GM19467 (cell line): Measurements from ENCODE around the gene TP53BP2.
A peak's percentile ranks its signal among the peaks of the same experiment; 100 is the strongest.
"Not testable (repeated sequence)": the region's sequence is repeated elsewhere in the genome, so short reads cannot be mapped to it uniquely, and the experiment has no call there.

Experiments
- ATAC-seq: cut with Tn5 transposase; IDR thresholded peaks from one replicate; pipeline ENCODE4 v1.9.1; 2021; ENCODE audit warnings: mild to moderate bottlenecking, moderate library complexity; ENCODE audit not compliant: unreplicated experiment

The TP53BP2 gene, protein sequence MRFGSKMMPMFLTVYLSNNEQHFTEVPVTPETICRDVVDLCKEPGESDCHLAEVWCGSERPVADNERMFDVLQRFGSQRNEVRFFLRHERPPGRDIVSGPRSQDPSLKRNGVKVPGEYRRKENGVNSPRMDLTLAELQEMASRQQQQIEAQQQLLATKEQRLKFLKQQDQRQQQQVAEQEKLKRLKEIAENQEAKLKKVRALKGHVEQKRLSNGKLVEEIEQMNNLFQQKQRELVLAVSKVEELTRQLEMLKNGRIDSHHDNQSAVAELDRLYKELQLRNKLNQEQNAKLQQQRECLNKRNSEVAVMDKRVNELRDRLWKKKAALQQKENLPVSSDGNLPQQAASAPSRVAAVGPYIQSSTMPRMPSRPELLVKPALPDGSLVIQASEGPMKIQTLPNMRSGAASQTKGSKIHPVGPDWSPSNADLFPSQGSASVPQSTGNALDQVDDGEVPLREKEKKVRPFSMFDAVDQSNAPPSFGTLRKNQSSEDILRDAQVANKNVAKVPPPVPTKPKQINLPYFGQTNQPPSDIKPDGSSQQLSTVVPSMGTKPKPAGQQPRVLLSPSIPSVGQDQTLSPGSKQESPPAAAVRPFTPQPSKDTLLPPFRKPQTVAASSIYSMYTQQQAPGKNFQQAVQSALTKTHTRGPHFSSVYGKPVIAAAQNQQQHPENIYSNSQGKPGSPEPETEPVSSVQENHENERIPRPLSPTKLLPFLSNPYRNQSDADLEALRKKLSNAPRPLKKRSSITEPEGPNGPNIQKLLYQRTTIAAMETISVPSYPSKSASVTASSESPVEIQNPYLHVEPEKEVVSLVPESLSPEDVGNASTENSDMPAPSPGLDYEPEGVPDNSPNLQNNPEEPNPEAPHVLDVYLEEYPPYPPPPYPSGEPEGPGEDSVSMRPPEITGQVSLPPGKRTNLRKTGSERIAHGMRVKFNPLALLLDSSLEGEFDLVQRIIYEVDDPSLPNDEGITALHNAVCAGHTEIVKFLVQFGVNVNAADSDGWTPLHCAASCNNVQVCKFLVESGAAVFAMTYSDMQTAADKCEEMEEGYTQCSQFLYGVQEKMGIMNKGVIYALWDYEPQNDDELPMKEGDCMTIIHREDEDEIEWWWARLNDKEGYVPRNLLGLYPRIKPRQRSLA

DNA sequence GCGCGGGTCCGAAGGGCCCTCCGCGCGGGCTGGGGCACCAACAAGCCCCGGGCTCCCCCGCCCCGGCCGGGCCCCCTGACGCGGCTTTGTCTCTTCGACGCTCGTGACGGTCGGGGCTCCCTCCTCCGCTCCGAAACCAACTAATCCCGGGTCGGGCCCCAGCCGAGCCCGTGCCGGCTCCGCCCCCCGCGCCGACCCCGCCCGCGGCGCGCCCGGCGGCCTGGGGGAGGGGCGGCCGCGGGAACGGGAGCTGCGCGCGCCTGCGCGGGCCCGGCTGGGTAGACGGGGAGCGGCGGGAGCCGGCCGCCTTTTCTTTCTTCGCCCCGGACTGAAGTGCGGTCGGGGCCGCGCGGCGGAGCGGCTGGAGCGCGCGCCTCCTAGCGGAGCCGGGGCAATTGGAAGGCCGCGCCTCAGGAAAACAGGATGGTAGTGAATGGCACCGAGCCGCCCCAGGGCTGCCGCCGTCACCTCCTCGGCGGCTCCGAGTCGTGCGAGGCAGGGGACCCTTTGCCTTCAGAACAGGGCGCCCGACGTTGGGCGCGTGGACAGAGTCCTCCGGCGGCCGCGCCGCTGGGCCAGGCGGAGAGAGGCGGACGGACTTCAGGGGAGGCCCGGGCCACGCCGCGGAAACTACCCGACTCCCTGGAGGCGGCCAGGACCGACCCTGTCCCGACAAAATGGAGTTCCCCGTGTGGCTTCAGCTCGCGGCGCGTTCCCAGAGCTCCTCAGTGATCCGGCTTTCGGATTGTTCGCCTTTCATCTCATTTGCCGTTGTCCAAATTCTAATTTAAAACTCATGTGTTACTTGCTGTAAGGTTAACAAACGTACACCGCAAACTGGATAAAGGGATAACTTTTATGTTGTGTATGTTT lies at the start of gene TP53BP2:
TSS of gene TP53BP2 (minus strand) at position 138 of the 873 bp plus-strand sequence. CDS start 267 bp downstream, outside the sequence.
- ATAC-seq: peak; percentile 73

DNA sequence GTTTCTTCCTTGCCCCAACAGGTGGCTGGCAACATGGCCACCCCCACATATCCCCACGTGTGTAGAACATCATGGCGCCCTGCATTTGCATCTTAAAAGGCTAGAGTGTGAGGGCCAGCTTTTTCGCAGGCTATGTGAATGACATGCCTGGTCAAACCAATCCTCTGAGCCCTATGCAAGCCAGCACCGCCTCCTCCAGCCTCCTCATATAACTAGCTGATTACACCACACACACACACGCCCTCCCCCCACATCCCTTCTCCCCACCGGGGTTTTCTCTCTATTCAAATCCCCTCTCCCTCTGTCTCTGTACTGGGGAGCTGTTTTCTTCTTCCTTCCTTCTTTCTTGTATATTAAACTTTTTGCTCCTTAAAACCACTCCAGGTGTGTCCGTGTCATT lies 44.7 kb upstream of the TP53BP2 start:
- ATAC-seq: not testable (repeated sequence)

DNA sequence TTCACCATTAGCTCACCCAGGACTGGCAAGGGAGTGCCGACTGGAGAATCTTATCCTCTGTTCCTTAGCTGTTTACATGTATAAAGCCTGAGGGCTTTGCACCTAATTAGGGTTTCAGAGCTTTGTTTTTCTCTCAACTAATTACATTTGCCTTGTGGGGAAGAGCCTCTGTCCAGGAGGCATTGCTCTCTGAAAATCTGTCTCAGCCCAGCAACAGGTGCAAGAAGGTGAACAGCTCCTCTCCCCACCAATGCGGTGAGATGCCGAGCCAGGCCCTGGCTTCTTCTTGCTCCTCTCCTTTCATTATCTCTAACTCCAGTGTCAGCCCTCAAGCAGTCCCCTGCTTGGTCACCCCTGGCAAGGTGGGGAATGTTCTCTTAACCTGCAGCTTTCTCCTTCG lies 43.6 kb upstream of the TP53BP2 start:
- ATAC-seq: not testable (repeated sequence)

DNA sequence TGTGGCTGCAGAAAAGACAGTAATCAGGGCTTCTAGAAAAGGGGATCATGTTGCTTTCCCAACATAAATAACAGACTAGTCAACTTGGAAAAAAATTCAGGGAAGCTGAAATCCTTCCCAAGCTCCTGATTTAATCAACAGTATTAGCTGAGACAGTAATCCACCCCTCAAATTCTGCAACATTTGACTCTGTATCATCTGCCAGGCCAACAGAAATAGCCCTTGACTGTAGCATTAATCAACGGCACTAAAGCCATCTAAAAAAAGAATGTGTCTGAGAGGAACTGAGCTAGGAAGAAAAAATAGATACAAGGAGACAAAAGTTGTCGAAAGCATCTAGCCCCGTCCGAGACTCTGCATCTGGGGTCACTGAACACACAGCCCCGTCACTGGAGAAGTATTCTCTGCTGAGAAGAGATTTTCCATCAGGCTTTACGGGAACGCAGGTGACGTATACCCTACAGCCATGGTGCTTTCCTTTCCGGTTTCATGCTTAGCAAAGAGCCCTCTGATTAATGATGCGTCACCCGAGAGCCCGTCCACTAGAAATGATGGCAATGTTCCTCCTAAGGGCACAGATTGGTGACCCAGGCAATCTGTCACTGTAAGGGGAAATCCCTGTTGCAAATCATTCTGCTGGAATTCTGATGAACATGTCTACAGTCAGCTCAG lies 42.1 kb upstream of the TP53BP2 start:
- no peak for ATAC-seq

DNA sequence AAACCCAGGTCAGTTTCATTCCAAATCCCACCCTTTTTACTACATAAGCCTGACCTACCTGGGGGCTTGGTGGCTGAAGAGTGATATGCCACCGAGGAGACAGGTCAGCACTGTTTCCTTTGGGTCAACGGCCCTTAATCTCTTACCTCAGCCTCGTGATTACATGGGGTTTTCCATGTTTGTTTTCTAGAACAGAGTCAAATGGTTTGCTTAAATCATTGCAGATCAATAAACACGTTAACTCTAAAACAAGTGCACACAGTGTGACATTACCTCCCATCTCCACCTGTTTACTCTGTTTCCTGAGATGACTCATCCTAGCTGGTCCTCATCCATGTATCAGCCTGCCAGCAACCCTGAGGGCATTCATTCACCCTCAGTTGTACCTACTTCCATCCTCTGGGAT lies 40.8 kb upstream of the TP53BP2 start:
- ATAC-seq: no peak

DNA sequence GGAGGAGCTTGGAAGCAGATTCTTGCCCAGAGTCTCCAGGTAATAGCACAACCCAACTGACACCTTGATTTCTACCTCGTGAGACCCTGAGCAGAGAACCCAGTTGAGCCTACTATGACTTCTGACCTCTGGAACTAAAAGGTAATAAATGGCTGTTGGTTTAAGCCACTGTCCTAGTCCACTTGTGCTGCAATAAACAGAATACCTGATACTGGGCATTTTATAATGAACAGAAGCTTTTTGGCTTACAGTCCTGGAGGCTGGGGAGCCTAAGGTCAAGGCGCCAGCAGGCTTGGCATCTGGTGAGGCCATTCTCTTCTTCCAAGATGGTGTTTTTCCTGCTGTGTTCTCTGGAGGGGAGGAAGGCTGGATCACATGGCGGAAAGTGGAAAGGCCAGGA lies 39.9 kb upstream of the TP53BP2 start:
- no peak for ATAC-seq

DNA sequence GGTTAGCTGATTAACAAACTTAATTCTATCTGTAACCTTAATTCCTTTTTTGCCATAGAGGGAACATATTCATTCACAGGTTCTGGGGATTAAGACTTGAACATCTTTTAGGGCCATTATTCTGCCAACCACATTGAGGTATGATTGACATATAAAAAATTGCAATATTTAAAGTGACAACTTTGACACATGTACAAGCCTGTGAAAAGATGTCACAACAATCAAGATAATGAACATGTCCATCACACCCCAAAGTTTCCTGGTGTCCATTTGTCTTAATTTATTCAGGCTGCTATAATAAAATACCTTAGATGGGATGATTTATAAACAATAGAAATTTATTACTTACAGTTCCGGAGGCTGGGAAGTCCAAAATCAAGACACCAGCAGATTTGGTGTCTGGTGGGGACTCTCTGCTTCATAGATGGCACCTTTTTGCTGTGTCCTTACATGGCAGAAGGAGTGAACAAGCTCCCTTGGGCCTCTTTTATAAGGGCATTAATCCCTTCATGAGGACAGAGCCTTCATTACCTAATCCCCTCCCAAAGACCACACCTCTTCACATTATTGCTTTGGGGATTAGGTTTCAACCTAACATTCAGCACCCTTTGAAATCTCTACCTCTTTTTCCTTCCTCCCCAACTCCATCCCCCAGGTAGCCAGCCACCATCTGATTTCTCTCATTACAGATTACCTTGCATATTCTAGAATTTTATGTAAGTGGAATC lies 33.0 kb upstream of the TP53BP2 start:
- ATAC-seq: no peak

DNA sequence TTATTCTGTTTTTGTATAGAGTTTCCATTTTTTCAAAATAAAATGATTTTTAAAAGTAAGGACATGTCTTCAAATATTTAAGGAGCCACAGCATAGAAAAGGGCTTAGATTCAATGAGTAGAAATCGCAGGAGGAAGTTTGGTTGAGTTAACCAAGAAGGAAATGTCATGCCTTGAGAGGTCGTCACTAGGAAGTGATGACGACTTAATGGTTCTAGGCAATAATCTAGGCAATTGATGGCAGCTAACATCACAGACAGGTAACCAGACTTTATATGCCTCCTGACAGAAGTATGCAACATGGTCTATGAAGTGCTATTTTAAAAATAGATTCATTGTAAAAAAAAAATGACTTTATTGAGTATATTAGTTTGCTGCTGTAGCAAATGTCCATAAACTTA lies 32.1 kb upstream of the TP53BP2 start:
- no peak for ATAC-seq

DNA sequence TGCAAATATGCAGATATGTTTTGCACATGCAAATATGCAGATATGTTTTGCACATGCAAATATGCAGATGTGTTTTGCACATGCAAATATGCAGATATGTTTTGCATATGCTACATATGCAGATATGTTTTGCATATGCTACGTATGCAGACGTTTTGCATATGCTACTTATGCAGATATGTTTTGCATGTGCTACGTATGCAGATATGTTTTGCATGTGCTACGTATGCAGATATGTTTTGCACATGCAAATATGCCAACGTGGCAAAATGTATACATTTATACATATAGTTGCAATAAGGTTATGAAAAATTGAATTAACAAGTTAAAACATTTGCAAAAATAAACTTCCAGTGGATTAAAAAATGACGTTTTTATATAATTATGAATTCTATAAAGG lies 30.8 kb upstream of the TP53BP2 start:
- no peak for ATAC-seq

DNA sequence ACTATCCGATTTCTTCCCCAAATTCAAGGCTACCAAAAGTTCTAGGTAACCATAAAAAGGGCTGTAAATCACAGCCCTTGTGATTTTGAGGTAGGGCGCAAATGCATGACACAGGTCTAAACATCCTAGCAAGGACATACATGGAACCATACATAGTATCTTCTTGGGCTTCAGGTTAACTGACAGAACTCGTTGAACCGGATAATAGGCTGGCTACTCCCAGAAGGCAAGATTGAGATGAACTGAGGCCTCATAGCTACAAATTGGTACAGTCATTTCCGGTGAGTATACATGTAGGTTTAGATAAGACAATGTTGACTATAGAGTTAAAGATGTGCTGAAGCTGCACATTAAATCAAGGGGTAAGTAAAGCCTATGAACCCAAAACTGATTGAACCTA lies 27.3 kb upstream of the TP53BP2 start:
- no peak for ATAC-seq

DNA sequence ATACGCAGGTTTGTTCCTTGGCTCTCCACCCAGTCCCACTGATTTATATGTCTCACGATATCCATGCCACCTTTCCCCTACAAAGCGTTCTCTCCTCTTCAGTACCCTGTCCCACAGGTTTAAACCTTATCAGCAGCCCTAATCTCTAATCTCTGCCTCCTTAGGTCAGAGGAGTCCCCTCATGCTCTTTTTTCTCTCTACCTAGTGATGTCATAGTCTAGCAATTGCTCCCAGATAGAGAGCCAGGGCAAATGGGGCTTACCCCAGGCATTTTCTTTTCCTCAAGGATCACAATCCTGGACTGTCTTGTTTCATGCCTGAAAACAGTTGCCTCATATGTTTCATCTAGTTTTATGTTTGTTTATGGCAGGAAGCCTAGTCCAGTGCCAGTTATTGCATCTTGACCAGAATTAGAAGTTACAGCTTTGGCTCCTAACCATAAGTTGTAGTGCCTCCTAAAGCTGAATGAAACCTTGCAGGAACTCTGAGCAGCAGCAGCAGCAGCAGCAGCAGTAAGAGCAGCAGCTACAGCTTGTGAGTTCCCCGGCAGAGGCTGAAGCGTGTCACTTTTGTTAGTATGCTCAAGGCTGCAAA lies 26.7 kb upstream of the TP53BP2 start:
- ATAC-seq: no peak

DNA sequence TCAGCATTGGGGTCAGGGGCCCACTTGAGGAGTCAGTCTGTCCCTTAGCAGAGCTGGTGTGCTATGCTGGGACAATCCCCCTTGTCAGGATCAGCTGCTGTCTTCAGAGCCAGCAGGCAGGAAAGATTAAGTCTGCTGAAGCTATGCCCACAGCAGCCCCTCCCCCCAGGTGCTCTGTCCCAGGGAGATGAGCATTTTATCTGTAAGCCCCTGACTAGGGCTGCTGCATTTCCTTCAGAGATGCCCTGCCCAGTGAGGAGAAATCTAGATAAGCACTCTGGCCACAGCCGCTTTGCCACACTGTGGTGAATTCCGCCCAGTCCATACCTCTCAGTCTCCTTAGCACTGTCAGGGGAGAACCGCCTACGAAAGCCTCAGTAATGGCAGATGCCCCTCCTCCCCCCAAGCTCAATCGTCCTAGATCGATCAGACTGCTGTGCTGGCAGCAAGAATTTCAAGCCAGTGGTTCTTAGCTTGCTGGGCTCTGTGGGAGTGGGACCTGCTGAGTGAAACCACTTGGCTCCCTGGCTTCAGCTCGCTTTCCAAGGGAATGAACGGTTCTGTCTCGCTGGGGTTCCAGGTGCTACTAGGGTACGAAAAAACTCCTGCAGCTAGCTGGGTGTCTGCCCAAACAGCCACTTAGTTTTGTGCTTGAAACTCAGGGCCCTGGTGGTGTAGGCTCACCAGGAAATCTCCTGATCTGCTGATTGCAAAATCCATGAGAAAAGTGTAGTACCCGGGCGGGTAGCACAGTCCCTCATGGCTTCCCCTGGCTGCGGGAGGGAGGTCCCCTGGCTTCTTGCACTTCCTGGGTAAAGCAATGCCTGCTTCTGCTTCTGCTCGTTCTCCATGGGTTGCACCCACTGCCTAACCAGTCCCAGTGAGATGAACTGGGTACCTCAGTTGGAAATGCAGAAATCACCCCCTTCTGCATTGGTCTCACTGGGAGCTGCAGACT lies 25.1 kb upstream of the TP53BP2 start:
- no peak for ATAC-seq

DNA sequence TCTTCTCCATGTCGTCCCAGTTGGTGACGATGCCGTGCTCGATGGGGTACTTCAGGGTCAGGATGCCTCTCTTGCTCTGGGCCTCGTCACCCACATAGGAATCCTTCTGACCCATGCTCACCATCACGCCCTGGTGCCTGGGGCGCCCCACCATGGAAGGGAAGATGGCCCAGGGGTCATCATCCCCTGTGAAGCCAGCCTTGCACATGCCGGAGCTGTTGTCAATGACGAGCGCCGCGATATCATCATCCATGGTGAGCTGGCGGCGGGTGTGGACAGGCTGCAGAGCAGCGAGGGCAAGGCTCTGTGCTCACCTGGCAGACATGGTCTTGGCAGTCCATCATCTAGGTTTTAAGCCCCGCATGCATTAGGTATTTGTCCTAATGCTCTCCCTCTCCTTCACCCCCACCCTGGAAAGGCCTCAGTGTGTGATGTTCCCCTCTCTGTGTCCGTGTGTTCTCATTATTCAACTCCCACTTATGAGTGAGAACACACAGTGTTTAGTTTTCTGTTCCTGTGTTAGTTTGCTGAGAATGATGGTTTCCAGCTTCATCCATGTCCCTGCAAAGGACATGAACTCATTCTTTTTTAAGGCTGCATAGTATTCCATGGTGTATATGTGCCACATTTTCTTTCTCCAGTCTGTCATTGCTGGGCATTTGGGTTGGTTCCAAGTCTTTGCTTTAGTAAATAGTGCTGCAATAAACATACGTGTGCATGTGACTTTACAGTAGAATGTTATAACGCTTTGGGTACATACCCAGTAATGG lies 19.0 kb upstream of the TP53BP2 start:
- not testable (repeated sequence) for ATAC-seq

DNA sequence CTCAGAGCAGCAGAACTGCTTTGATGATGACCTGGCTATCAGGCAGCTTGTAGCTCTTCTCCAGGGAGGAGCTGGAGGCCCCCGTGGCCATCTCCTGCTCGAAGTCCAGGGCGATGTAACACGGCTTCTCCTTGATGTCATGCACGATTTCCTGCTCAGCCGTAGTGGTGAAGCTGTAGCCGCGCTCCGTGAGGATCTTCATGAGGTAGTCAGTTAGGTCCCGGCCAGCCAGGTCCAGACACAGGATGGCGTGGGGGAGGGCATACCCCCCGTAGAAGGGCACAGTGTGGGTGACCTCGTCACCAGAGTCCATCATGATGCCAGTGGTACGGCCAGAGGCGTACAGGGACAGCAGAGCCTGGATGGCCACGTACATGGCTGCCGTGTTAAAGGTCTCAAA lies 18.3 kb upstream of the TP53BP2 start:
- no peak for ATAC-seq

DNA sequence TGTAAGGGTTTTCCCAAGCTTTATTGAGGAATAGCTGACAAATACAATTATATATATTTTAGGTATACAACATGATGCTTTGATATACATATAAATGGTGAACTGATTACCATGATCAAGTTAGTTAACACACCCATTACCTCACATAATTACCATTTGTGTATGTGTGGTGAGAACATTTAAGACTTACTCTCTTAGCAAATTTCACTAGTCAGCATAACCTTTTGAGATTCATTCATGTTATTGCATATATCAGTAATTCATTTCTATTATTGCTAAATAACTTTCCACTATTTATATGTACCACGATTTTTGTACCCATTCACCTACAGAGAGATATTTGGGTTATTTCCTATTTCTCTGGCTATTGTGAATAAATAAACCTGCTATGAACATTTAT lies 16.2 kb upstream of the TP53BP2 start:
- ATAC-seq: no peak

DNA sequence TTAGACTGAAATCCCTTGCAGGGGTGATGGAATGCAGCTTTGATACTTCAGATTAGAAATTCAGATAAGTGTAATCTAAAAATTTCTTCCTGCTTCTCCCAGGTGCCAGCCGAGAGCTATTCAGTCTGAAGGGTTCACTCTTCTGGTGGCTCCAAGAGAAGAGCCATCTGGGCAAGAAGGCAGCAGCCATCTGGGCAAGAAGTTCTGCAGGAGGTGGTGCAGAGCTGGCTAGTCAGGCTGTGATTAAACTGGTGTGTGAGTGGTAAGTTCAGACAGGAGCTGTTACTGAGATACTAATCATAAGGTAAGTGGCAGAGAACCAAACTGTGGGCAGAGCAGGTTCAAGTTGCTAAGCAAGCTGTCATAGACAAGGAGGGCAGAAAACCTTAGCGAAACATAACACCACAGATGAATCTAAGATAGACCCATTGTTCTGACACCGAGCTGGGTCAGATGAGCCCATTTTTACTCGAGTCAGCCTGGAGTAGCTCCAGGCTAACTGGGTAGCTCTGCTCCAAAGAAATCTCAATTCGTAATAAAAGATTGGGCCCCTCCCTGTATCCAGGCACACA lies 14.4 kb upstream of the TP53BP2 start:
- no peak for ATAC-seq

DNA sequence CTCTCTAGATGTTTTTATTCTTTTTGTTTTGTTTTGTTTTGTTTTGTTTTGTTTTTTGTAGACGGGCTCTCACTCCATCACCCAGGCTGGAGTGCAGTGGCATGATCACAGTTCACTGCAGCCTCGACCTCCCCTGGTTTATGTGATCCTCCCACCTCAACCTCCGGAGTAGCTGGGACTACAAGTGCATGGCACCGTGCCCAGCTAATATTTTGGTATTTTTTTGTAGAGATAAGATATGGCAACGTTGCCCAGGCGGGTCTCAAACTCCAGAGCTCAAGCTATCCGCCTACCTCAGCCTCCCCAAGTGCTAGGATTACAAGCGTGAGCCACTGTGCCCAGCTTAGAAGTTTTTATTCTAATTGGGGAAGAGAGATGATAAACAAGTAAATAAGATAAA lies 13.3 kb upstream of the TP53BP2 start:
- no peak for ATAC-seq
